GM18508 (cell line): ENCODE data around the gene AFF1.
A peak's percentile ranks its signal among the peaks of the same experiment; 100 is the strongest.
"Not testable (repeated sequence)": the region's sequence is repeated elsewhere in the genome, so short reads cannot be mapped to it uniquely, and the experiment has no call there.

Experiments used
- ATAC-seq: cut with Tn5 transposase; IDR thresholded peaks from one replicate; pipeline ENCODE4 v1.9.1; 2021; ENCODE audit warnings: moderate number of reproducible peaks; ENCODE audit not compliant: insufficient read depth, unreplicated experiment

AFF1 gene

DNA sequence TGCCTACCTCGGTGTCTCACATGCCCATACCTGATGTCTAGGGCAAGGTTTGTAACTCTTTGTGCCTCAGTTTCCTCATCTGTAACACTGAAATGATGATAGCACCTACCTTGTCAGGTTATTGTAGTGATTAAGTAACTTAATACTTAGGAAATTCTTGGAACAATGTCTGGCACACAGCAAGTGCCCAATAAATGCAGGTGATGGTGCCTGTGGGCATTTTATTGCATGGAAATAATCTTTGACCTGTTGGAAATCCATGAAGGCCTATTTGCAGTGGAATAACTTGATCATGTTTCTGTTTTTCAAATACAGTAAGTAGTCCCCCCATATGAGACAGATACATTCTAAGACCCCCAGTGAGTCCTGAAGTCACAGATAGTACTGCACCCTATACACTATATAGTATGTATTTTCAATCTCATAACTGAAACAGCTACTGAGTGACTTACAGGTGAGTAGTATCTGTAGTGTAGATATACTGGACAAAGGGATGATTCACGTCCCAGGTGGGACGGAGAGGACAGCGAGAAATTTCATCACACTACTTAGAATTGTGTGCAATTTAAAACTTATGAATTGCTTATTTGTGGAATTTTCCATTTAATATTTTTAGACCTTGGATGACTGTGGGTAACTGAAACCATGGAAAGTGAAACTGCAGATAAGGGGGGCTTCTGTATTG, 42.1 kb downstream of the AFF1 start:
- no peak for ATAC-seq

GRCh38 chr4:86977621-86978184, 42.9 kb downstream of the AFF1 start:
- ATAC-seq = peak; percentile 92

GRCh38 chr4:86978709-86979108, 43.9 kb downstream of the AFF1 start:
- no peak for ATAC-seq

DNA sequence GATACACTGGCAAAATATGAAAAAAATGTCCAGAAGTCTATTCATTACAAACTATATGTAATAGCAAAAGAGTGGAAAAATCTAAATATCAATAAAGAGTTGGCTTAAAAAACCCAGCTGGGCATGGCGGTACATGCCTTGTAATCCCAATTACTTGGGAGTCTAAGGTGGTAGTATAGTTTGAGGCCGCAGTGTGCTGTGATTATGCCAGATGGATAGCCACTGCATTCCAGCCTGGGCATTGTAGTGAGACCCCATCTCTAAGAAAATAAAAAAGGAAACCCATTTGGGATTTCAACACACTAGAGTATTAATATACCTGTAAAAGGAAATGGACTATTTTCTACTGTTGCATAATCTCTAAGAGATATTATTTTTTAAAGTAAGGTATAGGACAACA, 45.4 kb downstream of the AFF1 start:
- no peak for ATAC-seq

GRCh38 chr4:86981789-86982188, 47.0 kb downstream of the AFF1 start:
- ATAC-seq = no peak

- ATAC-seq = not testable (repeated sequence)
These were observed 51.0 kb downstream of the AFF1 start for GRCh38 chr4:86985852-86986251.

DNA sequence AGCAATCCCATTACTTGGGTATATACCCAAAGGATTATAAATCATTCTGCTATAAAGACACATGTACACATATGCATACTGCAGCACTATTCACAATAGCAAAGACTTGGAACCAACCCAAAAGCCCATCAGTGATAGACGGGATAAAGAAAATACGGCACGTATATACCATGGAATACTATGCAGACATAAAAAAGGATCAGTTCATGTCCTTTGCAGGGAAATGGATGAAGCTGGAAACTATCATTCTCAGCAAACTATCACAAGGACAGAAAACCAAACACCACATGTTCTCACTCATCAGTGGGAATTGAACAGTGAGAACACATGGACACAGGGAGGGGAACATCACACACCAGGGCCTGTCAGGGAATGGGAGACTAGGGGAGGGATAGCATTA, 54.8 kb downstream of the AFF1 start:
- not testable (repeated sequence) for ATAC-seq

- no peak for ATAC-seq
These were observed 55.7 kb downstream of the AFF1 start for GRCh38 chr4:86990510-86990909.

DNA sequence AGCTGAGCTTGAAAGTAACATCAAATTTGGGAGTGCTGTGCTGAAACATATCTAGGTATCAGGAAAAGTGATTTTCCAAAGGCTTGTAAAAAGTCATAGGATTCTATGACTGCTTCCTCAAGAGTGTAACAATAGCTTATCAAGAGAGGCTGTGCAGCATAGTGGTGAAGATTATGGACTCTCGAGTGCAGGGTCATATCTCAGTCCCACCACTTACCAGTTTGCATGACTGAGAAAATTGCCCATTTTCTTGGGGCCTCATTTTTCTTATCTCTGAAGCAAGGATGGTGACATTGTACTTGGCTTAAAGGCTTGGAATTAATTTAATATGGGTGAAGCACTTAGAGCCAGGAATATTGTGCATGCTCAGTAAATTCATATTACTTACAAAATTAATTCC, 57.2 kb downstream of the AFF1 start:
- ATAC-seq = no peak

GRCh38 chr4:86993909-86994681, 59.3 kb downstream of the AFF1 start:
- no peak for ATAC-seq

- ATAC-seq = no peak
These were observed 59.9 kb downstream of the AFF1 start for GRCh38 chr4:86994686-86995085.

DNA sequence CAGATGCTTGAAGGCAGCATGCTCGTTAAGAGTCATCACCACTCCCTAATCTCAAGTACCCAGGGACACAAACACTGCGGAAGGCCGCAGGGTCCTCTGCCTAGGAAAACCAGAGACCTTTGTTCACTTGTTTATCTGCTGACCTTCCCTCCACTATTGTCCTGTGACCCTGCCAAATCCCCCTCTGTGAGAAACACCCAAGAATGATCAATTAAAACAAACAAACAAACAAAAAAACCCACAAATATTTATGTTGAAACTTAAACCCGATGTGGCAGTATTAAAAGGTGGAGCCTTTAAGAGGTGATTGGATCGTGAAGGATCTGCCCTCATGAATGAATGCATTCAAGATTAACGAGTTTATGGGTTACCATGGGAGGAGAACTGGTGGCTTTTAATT, 61.7 kb downstream of the AFF1 start:
- not testable (repeated sequence) for ATAC-seq

GRCh38 chr4:86999136-86999643, 64.4 kb downstream of the AFF1 start:
- ATAC-seq = no peak

DNA sequence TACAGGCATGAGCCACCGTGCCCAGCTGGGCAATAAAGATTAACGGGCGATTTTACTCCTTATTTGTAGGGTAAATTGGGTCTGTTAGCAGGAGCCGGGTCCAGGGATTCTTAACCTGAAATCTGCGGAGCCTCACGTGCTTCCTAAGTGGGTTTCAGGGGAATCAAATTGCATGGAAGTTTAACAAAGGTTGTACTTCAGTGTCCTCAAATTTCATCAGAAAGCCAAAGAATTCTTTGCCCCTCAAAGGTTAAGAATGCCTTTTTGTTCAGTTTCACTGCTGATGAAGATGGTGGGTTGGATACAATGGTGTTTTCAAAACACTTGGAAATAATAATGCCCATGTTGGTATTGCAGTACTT, 67.9 kb downstream of the AFF1 start:
- ATAC-seq = no peak

DNA sequence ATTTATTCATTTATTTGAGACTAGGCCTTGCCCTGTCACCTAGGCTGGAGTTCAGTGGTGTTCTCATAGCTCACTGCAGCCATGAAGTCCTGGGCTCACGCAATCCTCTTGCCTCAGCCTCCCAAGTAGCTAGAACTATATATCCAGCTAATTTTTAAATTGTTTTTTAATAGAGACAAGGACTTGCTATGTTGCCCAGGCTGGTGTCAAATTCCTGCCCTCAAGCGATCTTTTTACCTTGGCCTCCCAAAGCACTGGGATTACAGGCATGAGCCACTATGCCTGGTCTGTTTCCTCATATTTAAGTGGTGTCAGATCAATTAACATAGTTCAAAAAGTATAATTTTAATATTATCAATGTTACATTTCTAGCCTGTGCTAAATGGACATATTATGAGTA, 68.5 kb downstream of the AFF1 start:
- ATAC-seq = no peak

DNA sequence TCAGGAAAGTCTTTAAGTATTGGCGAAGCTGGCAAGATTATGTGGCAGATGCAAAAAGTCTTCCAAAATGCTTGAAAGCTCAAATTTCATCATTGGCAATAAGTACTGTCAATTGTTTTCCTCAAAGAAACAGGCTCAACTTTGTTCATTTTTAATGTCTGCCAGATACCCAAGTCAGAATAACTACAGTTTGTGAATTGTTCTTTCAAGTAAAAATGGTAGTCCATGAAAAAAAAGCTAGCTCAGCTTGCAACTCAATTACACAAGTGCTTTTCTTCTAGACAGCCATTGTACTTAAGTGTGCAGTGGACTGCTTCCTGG, 70.5 kb downstream of the AFF1 start:
- ATAC-seq = no peak

DNA sequence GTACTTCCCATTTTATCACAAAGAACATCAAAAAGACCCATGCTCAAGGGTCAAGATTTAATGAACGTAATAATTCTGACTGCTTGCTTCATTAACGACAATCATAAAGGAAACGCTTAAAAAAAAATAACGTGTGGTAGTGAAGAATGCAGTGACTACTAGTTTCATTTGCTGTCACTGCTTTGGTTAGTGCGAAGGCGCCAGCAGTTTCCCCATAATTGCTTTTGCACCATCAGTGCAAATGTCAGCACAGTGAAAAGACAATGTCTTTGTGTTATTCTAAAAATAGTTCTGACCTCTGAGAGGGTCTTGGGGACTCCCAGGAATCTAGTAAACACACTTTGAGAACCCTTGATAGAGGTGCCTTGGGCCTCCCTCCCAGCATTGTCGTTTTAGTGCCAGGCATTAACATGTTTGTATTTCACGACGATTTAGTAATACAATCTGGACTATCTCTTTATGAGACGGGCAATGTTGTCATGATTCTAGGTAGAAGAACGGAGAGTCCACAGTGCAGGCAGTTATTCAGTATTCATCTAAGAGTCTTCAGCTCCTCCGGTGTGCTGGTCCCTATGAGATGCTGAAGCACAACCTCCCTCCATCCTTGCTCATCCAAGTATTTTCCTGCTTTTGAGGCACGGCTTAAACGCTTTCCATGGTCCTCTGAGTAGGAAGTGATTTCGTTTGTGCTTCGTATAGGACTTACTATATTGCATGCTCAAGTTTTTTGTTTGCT, 71.0 kb downstream of the AFF1 start:
- no peak for ATAC-seq

DNA sequence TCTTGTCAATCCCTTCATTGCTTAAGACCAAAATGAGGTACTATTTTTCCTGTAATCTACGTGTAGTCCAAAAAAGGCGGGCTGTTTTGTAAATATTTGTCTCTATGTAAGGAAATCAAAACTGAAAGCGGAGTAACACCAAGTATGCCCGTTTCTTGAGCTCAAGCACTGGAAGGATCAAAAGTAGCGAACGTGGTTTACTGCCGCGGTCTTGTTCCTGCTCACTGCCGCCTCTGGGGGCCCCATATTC, 71.5 kb downstream of the AFF1 start:
- no peak for ATAC-seq

- peak; percentile 52 for ATAC-seq
These were observed 72.1 kb downstream of the AFF1 start for GRCh38 chr4:87006676-87007527.
